ENCODE data around the gene ZNF496. TPM values are rescaled to one million over a fixed set of nuclear protein-coding genes. Genes with fewer than 3 reads are reported as not detected.

The ZNF496 gene
- total and polyA plus RNA-seq, 2 of the 4 experiments (the other 2 are of a cell fraction) = 11.7 to 16.2 TPM

- Histone ChIP-seq H2BK5ac (ENCODE audit: low read depth, low read length, poor library complexity, severe bottlenecking) (no peak overlapping the region), H2BK20ac (ENCODE audit: low read depth, low read length) (no peak overlapping the region), H3K79me1 (ENCODE audit: low read depth in 1 of 2, low read length in 2 of 2) (no peaks in the 10 kb centered on the region), H2BK120ac (ENCODE audit: low read depth, low read length) (no peak overlapping the region), H4K20me1 (ENCODE audit: insufficient read depth, low read length) (no peaks in the 10 kb centered on the region), H3K27ac (ENCODE audit: insufficient read depth, low read length) (no peak overlapping the region), H3K23ac (ENCODE audit: low read depth, low read length) (no peak overlapping the region), H3K36me3 (ENCODE audit: control insufficient read depth, insufficient read depth, low read length) (no peaks in the 10 kb centered on the region), H2AFZ (replicated peaks; ENCODE audit: low read length, poor library complexity) (no peak overlapping the region), H2AK9ac (replicated peaks; ENCODE audit: low read depth, low read length, poor library complexity) (no peak overlapping the region), H3K9ac (ENCODE audit: low read depth, low read length) (no peak overlapping the region), H3K27me3 (ENCODE audit: control insufficient read depth, insufficient read depth, low read length) (no peaks in the 10 kb centered on the region), H3K4me2 (ENCODE audit: low read depth, low read length) (no peak overlapping the region), H3K9me1 (ENCODE audit: insufficient read depth, low read length) (no peaks in the 10 kb centered on the region), H3K9me3 (ENCODE audit: control insufficient read depth, insufficient read depth, low read length) (no peaks in the 10 kb centered on the region), H3K18ac (ENCODE audit: low read depth, low read length) (no peak overlapping the region), H4K8ac (ENCODE audit: low read depth in 2 of 2, low read length in 2 of 2) (no peak overlapping the region), H3K4me1 (ENCODE audit: control insufficient read depth, insufficient read depth, low read length) (no peaks in the 10 kb centered on the region), H3K4me3 (ENCODE audit: insufficient read depth, low read depth, low read length) (no peak overlapping the region), H4K5ac (ENCODE audit: low read depth, low read length) (no peak overlapping the region), H4K91ac (ENCODE audit: insufficient read depth, low read depth, low read length) (no peak overlapping the region), H3K56ac (ENCODE audit: extremely low read depth, insufficient read depth, low read length) (no peak overlapping the region), H2AK5ac (ENCODE audit: low read depth, low read length) (no peak overlapping the region), H3K14ac (replicated peaks; ENCODE audit: low read depth, low read length) (no peak overlapping the region), H3K4ac (ENCODE audit: low read depth, low read length) (no peak overlapping the region), H2BK15ac (ENCODE audit: low read depth, low read length) (no peak overlapping the region)
- BruUV-seq (replicated peaks) = no TSS peak
- POLR2A ChIA-PET (ENCODE audit: unreplicated experiment) = no interaction called here
- intact Hi-C loops (cut with micrococcal nuclease) (no loop called here), dilution Hi-C loops (cut with HindIII; ENCODE audit: low sequenced_read_pairs, unreplicated experiment) (no loop called here), in situ Hi-C loops (cut with MboI; ENCODE audit: low sequenced_read_pairs) (no loop called here)
- ATAC-seq (ENCODE audit: low read depth) (no peak), DNase-seq (no peak)
- CTCF ChIA-PET = no interaction called here
- TF ChIP-seq, protein P1, sequence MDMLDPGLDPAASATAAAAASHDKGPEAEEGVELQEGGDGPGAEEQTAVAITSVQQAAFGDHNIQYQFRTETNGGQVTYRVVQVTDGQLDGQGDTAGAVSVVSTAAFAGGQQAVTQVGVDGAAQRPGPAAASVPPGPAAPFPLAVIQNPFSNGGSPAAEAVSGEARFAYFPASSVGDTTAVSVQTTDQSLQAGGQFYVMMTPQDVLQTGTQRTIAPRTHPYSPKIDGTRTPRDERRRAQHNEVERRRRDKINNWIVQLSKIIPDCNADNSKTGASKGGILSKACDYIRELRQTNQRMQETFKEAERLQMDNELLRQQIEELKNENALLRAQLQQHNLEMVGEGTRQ (IDR thresholded peaks at IDR 0.05; ENCODE audit: low read depth, low read length) = no peak
- TF ChIP-seq CTCF (conservative IDR thresholded peaks at IDR 0.05; ENCODE audit: low read depth, low read length) (no peak), SMC3 (IDR thresholded peaks at IDR 0.05; ENCODE audit: low read depth, low read length) (no peak), NFE2L2 (IDR thresholded peaks at IDR 0.05; ENCODE audit: low read depth, low read length) (no peak), RFX5 (IDR thresholded peaks at IDR 0.05; ENCODE audit: low read depth, low read length) (no peak), POLR2A (IDR thresholded peaks at IDR 0.05; ENCODE audit: low read depth, low read length) (no peak), BHLHE40 (IDR thresholded peaks at IDR 0.05; ENCODE audit: low read depth, low read length) (no peak), MAZ (IDR thresholded peaks at IDR 0.05; ENCODE audit: borderline replicate concordance, low read depth, low read length) (no peak), RAD21 (IDR thresholded peaks at IDR 0.05; ENCODE audit: low read length) (no peak), RCOR1 (IDR thresholded peaks at IDR 0.05; ENCODE audit: insufficient replicate concordance, low read length) (no peak), CEBPB (IDR thresholded peaks at IDR 0.05; ENCODE audit: low read depth, low read length) (no peak), MXI1 (IDR thresholded peaks at IDR 0.05; ENCODE audit: borderline replicate concordance, low read depth, low read length) (no peak), FOS (IDR thresholded peaks at IDR 0.05; ENCODE audit: low read depth, low read length) (no peak), CHD1 (IDR thresholded peaks at IDR 0.05; ENCODE audit: low read depth, low read length) (no peak), MAFK (IDR thresholded peaks at IDR 0.05; ENCODE audit: low read depth, low read length) (no peak)
- TF ChIP-seq, protein P2, sequence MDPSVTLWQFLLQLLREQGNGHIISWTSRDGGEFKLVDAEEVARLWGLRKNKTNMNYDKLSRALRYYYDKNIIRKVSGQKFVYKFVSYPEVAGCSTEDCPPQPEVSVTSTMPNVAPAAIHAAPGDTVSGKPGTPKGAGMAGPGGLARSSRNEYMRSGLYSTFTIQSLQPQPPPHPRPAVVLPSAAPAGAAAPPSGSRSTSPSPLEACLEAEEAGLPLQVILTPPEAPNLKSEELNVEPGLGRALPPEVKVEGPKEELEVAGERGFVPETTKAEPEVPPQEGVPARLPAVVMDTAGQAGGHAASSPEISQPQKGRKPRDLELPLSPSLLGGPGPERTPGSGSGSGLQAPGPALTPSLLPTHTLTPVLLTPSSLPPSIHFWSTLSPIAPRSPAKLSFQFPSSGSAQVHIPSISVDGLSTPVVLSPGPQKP (IDR thresholded peaks at IDR 0.05; ENCODE audit: borderline replicate concordance, low read depth, low read length) = no peak
- no CpG with 5 or more reads among the region's 1 CpG for WGBS, 2 experiments (ENCODE audit: extremely low coverage in 2 of 2, insufficient read length in 1 of 2)
Measured at GRCh38 chr1:247270003-247270402, 61.7 kb downstream of the ZNF496 start.
